Common myeloid progenitor, CD34-positive (primary cell): ENCODE results near the gene B4GALT7. TPM values are rescaled to one million over a fixed set of nuclear protein-coding genes. Genes with fewer than 3 reads are reported as not detected.

Experiments used
- CTCF ChIA-PET: fragments of 350-600 bp; sonication (Branson Sonifier 250); formaldehyde crosslinking; loops from one replicate; lab custom pipeline; 2021; ENCODE audit warnings: antibody characterized with exemption; lab: Charles Lee
- POLR2A ChIA-PET: fragments of 350-600 bp; sonication (Branson Sonifier 250); formaldehyde crosslinking; loops from one replicate; lab custom pipeline; 2021; ENCODE audit warnings: antibody characterized with exemption; lab: Charles Lee
- DNase-seq, 3 donors: peaks; one replicate each; pipeline versions ENCODE4 v3.0.0 to v3.0.0-alpha.2; 2013
- H3K27ac ChIP-seq, 2 experiments: 1 replicate in 1 of 2; 2 replicates in 1 of 2; pipeline ENCODE4 v1.7.0; 2013; ENCODE audit warnings: inconsistent platforms in 2 of 2, low read length in 2 of 2, mild to moderate bottlenecking in 2 of 2, low read depth in 1 of 2, moderate library complexity in 1 of 2; ENCODE audit not compliant: severe bottlenecking in 2 of 2, insufficient read depth in 1 of 2, poor library complexity in 1 of 2
- H3K27me3 ChIP-seq, 5 experiments: replicated peaks in 2 of 5; 1 replicate in 3 of 5; 2 replicates in 2 of 5; pipeline versions ENCODE4 v1.6.1 to v1.7.0; 2013; ENCODE audit warnings: low read length in 4 of 5, mild to moderate bottlenecking in 2 of 5, moderate library complexity in 2 of 5, inconsistent platforms in 1 of 5; ENCODE audit not compliant: insufficient read depth in 5 of 5, control insufficient read depth in 4 of 5
- H3K36me3 ChIP-seq, 4 experiments: 1 replicate in 2 of 4; 2 replicates in 2 of 4; pipeline versions ENCODE4 v1.6.1 to v1.7.0; 2013; ENCODE audit warnings: low read length in 3 of 4, control low read depth in 1 of 4, mild to moderate bottlenecking in 1 of 4; ENCODE audit not compliant: control insufficient read depth in 4 of 4, insufficient read depth in 4 of 4
- H3K4me1 ChIP-seq, 4 experiments: 1 replicate in 3 of 4; 2 replicates in 1 of 4; pipeline versions ENCODE4 v1.6.1 to v1.7.1; 2013; ENCODE audit warnings: low read length in 3 of 4, mild to moderate bottlenecking in 3 of 4, control low read depth in 1 of 4, inconsistent platforms in 1 of 4, moderate library complexity in 1 of 4; ENCODE audit not compliant: control insufficient read depth in 4 of 4, insufficient read depth in 4 of 4; ENCODE audit errors: control extremely low read depth in 1 of 4
- H3K4me3 ChIP-seq, 7 experiments: 1 replicate in 4 of 7; 2 replicates in 3 of 7; pipeline versions ENCODE4 v1.5.1 to v1.7.0; 2013; ENCODE audit warnings: mild to moderate bottlenecking in 7 of 7, low read length in 6 of 7, moderate library complexity in 6 of 7, inconsistent platforms in 2 of 7, low read depth in 2 of 7, control low read depth in 1 of 7; ENCODE audit not compliant: insufficient read depth in 4 of 7, control insufficient read depth in 1 of 7; ENCODE audit errors: extremely low read depth in 1 of 7
- H3K9me3 ChIP-seq, 5 experiments: 1 replicate in 4 of 5; 2 replicates in 1 of 5; pipeline versions ENCODE4 v1.6.1 to v1.7.1; 2013; ENCODE audit warnings: low read length in 4 of 5, mild to moderate bottlenecking in 2 of 5, inconsistent platforms in 1 of 5, low read depth in 1 of 5, moderate library complexity in 1 of 5; ENCODE audit not compliant: control insufficient read depth in 4 of 5, insufficient read depth in 2 of 5; ENCODE audit errors: control extremely low read depth in 1 of 5
- WGBS: methylation state at CpG from one replicate; pipeline ENCODE4 v1.1.5; 2013; ENCODE audit not compliant: insufficient coverage; 5-methylcytosine and 5-hydroxymethylcytosine counted together
- polyA plus RNA-seq: library from polyadenylated mRNA; unstranded; fragments of 120-200 nt; gene quantifications from one replicate; pipeline ENCODE4 v1.2.1, GENCODE V29; 2013

The B4GALT7 gene, protein sequence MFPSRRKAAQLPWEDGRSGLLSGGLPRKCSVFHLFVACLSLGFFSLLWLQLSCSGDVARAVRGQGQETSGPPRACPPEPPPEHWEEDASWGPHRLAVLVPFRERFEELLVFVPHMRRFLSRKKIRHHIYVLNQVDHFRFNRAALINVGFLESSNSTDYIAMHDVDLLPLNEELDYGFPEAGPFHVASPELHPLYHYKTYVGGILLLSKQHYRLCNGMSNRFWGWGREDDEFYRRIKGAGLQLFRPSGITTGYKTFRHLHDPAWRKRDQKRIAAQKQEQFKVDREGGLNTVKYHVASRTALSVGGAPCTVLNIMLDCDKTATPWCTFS
- 14.2 TPM for polyA plus RNA-seq

DNA sequence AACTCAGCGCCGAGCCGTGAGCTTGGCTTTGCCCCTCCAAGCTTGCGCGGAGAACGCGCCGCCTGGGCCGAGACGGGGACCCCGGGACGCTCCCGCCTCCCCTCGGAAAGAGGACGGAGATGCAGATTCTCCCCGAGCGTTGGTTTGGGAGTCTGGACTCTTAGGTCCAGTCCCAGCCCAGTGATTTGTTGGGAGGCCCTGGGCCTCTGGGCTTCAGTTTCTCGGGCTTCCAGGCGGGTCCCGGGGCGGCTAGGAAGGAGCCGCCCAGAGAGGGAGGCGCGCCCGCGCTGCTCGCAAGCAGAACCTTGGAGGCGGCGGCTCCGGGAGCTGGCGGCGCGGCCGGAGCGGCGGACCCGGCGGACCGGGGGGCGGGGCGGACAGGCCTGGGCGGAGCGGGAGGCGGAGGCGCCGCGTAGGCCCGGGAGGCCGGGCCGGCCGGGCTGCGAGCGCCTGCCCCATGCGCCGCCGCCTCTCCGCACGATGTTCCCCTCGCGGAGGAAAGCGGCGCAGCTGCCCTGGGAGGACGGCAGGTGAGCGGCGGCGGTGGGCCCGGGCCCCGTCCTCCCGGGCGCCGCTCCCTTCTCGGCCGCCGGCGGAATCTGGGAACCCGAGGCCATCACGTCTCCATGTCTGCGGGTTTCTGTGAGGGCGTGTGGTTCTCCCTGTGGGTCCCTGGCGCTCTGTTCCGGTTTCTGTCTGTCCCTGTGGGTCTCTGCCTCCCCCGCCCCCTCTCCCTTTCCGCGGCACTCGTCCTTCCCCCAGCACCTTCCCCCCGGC, at the start of gene B4GALT7:
Gene B4GALT7 (plus strand): TSS at position 402 of the 777 bp plus-strand sequence. CDS start 79 bp downstream, at position 481.
- no peaks in the 10 kb centered on the region for H3K27me3 ChIP-seq
- CTCF ChIA-PET, result no interaction called here
- H3K27ac ChIP-seq, result peak within 1 kb of the TSS; percentile 58 to 81
- peak within 1 kb of the TSS; percentile 58 to 88 (median 79) for H3K4me3 ChIP-seq
- POLR2A ChIA-PET, result interaction anchor here (0.6 kb wide), 1 partner anchor 39 kb away, joined by 3 read pairs; no protein-coding TSS in a partner anchor
- H3K36me3 ChIP-seq, result peaks cover 5 to 22% (median 20%) of the 10 kb centered on the region in 4 experiments
- DNase-seq, result peak; percentile 67 to 82 (median 80)
- WGBS, result 0% methylated on average over 61 of the region's 86 CpGs
- peaks cover 5 to 18% (median 12%) of the 10 kb centered on the region in 4 experiments for H3K4me1 ChIP-seq
- no peaks in the 10 kb centered on the region for H3K9me3 ChIP-seq

DNA sequence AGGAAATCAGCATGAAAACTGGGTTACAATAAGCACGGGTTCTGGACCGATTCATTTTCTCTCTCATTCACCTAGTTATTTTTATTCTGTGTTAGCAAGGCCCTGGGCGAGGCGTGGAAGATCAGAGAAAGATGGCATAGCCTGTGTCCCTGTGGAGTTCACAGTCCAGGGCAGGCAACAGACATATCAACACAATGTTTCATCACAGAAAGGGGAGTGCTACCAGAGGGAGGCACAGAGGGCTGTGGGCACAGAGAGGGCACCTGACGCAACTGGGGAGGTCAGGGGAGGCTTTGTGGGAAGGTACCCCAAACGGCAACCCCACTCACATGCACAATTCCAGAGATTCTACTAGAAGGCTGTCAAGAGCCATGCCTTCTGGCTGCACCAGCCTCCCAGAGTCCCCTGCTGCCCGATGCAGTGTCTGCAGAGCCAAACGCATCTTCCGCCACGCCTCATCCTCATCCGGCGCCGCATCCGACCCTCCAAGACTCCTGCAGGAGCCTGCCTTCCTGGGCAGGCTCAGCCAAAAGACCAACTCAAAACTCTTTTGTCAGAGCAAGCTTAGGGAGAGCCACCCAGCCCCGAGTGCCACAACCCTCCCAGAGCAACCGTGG, 47.0 kb upstream of the B4GALT7 start:
- WGBS, result 83% methylated on average over 11 of the region's 16 CpGs
- CTCF ChIA-PET, result interaction anchor here (0.6 to 1.1 kb wide), 2 partner anchors 14 to 235 kb away, joined by 3 read pairs; no protein-coding TSS in a partner anchor
- Histone ChIP-seq H3K4me3 (peak overlapping the region in 6 of 7 experiments; percentile 77 to 91 (median 85)), H3K4me1 (peaks cover 4 to 30% (median 24%) of the 10 kb centered on the region in 4 experiments), H3K36me3 (peaks cover 2 to 22% (median 8%) of the 10 kb centered on the region in 4 experiments), H3K9me3 (no peaks in the 10 kb centered on the region), H3K27me3 (no peaks in the 10 kb centered on the region), H3K27ac (no peak overlapping the region)
- POLR2A ChIA-PET, result no interaction called here
- no peak for DNase-seq

DNA sequence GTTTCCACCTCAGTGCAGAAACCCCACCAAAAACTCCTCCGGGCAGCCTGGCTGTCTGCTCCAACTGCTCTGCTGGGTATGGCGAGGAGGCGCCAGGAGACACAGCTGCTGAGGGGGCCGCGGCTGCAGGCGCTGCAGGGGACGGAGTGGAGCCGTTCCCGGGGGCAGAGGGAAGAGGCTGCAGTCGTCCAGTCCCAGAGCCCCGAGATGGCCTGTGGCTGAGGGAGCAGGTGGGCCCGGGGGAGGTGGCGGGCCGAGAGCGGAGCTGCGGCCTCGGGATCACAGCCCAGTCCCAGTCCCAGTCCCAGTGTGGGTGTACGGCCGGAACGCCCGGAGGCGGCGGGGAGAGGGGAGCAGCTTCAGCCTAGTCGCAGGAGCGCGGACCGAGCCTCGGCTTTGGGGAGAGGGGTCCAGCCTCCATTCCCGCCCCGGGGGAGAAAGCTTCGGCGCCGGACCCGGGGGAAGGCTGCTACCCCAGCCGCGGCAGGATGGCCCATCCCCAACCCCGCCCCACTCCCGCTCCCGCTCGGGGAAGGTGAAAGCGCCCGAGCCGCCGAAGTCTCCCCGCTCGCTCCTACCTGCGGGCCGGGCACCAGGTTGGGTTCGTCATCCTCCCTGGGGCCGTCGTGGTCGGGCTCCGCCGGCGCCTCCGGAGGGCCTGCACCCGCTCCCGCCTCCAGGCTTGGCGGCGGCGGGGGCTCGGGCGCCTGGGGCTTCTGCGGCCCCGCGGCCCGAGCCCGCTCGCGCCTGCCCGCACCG, 46.1 kb upstream of the B4GALT7 start:
- WGBS, result 0% methylated on average over 51 of the region's 72 CpGs

DNA sequence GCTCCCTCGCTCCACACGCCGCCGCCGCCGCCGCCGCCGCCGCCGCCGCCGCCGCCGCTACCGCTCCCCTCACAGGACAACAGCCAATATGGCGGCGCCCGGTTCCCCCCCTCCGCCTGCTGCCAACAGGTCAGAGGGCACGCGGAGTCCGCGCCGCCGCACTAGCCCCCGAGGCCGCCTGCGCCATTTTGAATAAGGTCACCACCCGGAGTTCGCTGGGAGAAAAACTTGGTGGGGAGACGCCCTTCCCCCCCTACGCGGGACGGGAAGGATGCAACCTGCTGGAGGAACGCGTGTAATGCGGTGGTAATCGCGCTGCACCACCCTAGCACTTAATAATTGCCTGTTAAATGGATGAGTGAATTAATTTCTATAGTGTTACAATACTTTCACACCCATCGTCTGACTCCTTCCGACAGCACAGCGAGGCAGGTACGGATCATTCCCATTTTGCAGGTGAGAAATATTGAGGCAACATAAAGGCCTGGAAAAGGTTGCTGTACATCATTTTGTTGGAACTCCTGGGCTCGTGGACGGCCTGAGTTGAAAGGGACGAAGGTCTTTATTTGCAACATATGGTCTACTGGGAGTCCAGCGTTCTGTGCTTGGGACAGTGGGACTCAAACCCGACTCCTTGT, 45.3 kb upstream of the B4GALT7 start, which contains the start of gene FAM193B:
Gene FAM193B (minus strand): TSS at position 90 of the 638 bp plus-strand sequence. CDS start 105 bp downstream, outside the sequence.
- CTCF ChIA-PET, result interaction anchor here (1.0 to 1.1 kb wide), 3 partner anchors 8 to 53 kb away, joined by 3 read pairs; no protein-coding TSS in a partner anchor
- POLR2A ChIA-PET, result no interaction called here
- Histone ChIP-seq H3K27ac (peak within 1 kb of the TSS in 1 of 2 experiments; percentile 68), H3K36me3 (peaks cover 0 to 22% (median 8%) of the 10 kb centered on the region in 4 experiments), H3K4me3 (peak within 1 kb of the TSS; percentile 73 to 91 (median 85)), H3K4me1 (peaks cover 4 to 30% (median 24%) of the 10 kb centered on the region in 4 experiments), H3K27me3 (no peaks in the 10 kb centered on the region), H3K9me3 (no peaks in the 10 kb centered on the region)
- 17% methylated on average over 28 of the region's 49 CpGs for WGBS
- peak; percentile 93 to 96 (median 96) for DNase-seq

More for the DNA sequence above, 46.1 kb upstream of the B4GALT7 start:
- ChIA-PET CTCF (interaction anchor here (1.1 kb wide), 2 partner anchors 15 to 53 kb away, joined by 3 read pairs; no protein-coding TSS in a partner anchor), POLR2A (no interaction called here)
- peaks cover 4 to 30% (median 24%) of the 10 kb centered on the region in 4 experiments for H3K4me1 ChIP-seq
- peak in 2 of 3 donors; percentile 5 to 14 for DNase-seq
- peak overlapping the region in 1 of 2 experiments; percentile 68 for H3K27ac ChIP-seq
- H3K4me3 ChIP-seq, result peak overlapping the region; percentile 73 to 91 (median 85)
- H3K9me3 ChIP-seq, result no peaks in the 10 kb centered on the region
- no peaks in the 10 kb centered on the region for H3K27me3 ChIP-seq
- H3K36me3 ChIP-seq, result peaks cover 2 to 22% (median 8%) of the 10 kb centered on the region in 4 experiments

DNA sequence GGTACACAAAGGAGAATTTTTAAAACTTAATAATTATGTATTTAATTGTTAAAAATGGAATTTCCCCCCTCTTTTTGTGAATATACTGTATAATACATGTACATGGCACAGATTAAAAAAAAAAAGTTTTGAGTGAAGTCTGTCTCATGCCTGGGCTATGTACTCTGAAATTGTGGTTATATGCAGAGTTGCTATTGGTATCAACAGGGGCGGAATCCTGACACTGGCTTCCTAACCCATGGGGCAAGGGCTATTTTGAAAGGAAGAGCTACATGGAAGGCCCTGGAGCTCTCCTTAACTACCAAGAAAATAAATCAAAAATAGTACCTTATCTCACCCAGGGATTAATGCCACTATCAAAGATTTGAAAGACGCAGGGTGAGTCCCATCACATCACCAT, 44.7 kb upstream of the B4GALT7 start:
- ChIA-PET POLR2A (no interaction called here), CTCF (interaction anchor here (1.0 kb wide), 1 partner anchor 9 kb away, joined by 3 read pairs; no protein-coding TSS in a partner anchor)
- H3K27me3 ChIP-seq, result no peaks in the 10 kb centered on the region
- H3K27ac ChIP-seq, result no peak overlapping the region
- peak overlapping the region in 2 of 7 experiments; percentile 87 to 91 for H3K4me3 ChIP-seq
- peaks cover 4 to 30% (median 24%) of the 10 kb centered on the region in 4 experiments for H3K4me1 ChIP-seq
- peaks cover 0 to 20% (median 6%) of the 10 kb centered on the region in 4 experiments for H3K36me3 ChIP-seq
- no peaks in the 10 kb centered on the region for H3K9me3 ChIP-seq
- 100% methylated on average over 1 of the region's 2 CpGs for WGBS
- DNase-seq, result no peak
